HG03469 (cell line): ENCODE data around the gene SNAI3.

Experiments
- ATAC-seq: cut with Tn5 transposase; IDR thresholded peaks from one replicate; pipeline ENCODE4 v1.9.1; 2021; ENCODE audit warnings: mild to moderate bottlenecking, moderate library complexity, moderate number of reproducible peaks; ENCODE audit not compliant: unreplicated experiment

The SNAI3 gene

GRCh38 chr16:88705801-88706228, 19.5 kb upstream of the SNAI3 start:
- peak; percentile 13 for ATAC-seq

DNA sequence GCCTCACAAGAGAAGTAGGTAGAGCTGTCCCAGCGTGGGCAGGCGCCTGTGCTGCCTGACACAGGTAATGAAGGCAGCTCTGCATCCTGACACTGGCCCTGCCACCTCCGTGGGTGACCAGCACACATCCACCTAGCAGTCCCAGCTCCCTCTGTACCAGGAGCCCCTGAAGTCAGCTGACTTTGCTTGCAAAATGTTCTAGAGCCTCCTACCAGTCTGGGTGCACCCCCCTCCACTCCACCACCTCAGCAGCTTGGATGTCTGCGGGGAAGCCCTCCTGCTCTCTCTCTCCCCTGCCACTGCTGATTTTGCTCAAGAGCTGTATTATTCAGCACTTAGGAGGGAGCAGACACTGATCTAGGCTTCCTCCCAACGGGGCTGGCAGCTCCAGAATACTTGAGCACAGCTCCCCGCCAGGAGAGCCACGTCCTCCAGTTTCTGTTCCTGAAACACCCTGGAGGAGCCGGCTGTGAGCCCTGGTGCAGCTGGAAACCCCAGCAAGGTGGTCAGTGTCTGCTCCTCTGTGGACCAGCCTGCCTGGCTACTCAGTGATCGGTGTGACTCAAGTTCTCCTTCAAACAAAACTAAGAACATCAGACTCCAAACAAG, 18.9 kb upstream of the SNAI3 start:
- ATAC-seq, result no peak

- no peak for ATAC-seq
Observed at GRCh38 chr16:88703486-88704309, 17.4 kb upstream of the SNAI3 start.

DNA sequence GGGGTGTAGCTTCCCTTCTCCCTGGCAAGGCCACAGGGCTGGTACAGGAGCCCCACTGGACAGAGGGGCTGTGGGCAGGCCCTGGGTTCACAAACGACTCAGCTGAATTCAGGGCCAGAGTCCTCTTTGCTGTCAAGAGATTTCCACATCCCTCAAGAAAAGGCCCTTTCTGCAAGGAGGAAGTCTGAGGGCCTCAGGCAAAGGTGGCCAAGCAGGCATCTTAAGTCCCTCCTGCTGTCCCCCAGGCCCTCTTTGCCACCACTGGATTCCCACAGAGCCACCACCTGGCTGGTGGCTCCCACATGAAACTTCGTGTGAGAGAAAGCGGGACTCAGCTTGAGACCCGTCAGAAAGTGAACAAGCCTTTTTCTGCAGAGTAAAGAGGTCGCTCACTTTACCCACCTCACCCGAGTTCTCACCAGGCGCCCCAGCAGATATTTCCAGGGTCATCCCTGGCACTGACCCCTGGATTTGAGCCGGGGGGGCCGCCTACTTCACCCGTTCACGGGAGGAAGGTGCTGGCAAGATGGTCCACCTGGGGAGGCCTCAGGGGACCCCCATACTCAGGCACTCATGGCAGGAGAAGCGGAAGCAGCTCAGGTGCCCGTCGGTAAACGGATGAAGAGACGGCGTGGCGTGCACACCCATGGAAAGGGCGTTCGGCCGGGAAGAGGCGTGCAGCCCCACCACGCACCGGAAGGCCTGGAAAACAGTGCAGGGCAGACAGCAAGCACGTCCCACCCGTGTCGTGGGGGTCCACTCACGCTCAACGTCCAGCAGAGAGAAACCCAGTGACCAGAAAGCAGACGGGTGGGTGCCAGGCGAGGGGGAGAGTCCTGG, 16.3 kb upstream of the SNAI3 start:
- no peak for ATAC-seq

DNA sequence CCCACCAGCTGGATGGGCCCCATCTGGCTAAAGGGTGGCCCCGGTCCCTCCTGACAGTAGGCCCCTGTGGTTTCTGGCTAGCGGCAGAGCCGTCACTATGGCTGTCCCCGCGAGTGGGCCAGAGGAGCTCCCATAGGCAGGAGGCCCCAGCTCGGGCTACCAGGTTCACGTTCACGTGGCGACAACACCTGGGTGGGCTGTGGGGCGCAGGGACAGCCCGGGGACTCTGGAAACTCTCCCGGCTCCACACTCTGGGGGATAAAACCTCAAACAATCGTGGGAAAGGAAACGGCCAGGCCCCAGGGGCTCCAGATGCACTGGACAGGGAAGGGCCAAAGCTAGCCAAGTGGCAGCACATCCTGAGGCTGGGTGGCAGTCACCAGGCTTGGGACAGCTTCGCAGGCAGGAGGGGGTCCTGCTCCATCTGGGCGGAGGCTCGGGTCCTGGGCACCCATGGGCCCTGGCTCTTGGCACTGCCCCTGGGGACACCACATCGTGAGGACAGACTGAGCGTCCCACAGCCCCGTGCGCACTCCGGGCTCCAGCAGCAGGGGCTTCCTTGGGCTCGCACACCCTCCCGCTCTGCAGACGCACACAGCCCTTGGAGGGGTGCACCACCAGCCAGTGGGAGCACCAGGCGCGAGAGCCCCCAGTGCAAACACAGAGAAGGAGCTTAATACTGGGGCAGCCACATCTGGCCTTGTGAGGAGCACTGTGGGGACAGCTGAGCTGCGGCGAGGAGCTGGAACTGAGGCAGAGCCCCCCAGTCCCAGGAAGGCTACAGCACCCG, 15.5 kb upstream of the SNAI3 start:
- no peak for ATAC-seq

DNA sequence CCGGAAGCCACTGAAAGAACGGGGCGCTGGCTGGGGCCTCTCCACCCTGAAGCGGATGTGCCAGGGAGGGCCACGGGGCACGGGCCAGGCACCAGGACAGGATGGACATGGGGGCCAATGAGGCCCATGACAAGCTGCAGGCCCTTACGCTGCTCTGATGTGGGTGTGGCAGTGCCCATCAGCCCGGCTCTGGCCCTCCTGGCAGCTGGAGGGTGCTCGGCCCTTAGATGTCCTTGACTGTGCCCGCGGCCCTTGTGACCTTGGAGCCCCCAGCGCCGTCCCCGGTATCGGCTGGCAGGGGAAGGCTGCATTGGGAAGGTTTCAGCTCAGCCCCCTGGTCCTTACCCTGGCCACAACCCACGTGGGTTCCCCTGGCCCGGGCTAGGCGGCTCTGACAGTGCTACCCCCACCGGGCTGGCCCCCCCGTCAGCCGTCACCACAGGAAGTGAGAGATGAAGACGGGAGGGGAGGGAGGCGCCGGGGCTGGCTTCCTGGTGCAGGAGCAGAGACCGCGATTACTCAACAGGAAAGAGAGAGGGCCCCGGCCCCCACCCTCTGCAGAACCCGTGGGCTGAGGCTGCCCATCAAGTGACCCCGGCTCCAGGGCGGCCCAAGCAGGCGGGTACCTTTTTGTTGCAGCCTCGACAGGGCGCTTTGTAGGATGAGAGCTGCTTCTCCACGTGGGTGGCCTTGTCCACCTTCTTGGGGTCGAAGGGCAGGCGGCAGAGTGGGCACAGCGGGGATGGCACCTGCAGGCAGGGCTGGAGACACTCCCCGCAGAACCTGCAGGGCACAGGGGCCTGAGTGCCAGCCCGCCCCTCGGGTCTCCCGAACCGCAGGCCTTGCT, 14.6 kb upstream of the SNAI3 start:
- ATAC-seq, result no peak

DNA sequence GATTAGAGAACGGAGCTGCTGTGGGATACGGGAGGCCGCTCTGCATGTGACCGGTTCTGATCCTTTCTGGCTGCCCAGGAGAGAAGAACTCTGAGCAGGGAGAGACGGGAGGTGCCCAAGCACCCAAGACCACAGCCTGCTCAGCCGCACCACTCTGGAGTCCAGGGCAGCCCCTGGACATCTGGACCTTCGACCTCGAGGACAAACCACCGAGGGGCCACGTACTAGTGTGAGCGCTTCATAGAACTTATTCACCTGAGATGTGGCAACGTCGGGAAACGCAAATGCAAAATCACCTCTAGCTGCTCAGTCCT, 14.0 kb upstream of the SNAI3 start:
- no peak for ATAC-seq

GRCh38 chr16:88699180-88699579, 12.9 kb upstream of the SNAI3 start:
- no peak for ATAC-seq

- ATAC-seq, result no peak
Observed at GRCh38 chr16:88698646-88699045, 12.3 kb upstream of the SNAI3 start.

- ATAC-seq, result no peak
Observed at GRCh38 chr16:88697831-88698615, 11.7 kb upstream of the SNAI3 start.

DNA sequence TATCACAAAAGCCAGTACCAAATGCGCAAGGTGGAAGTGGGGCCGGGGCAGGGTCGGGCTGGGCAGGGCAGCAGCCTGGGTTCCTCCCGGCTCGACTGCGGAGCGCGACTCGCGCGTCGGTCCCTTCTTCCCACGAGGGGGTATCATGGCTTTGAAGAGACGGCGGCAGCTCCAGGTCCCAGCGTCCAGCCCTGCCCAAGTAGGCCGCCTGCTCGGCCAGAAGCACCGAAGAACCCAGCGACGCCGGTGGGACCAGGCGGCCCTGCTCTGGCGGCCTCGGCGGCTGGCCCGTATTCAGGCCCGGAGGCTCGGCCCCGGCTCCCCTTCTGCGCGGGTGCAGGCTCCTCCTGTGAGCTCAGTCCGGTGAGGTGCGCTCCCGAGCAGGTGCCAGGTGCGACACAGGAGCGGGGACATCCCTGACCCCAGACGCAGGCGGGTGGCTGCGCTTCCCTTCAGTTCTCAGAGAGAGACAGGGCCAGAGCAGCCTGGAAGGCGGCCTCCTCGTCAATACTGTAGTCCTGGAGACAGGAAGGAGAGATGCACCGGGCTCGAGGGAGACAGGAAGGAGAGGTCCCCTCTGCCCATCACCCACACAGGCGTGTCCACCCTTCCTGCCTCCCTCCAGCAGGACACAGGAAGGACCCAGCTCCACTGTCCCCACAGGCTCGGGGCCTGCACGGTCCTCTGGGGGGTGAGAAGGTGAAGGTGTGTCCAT, 11.0 kb upstream of the SNAI3 start:
- no peak for ATAC-seq

- ATAC-seq, result no peak
Observed at GRCh38 chr16:88696441-88696840, 10.1 kb upstream of the SNAI3 start.

- no peak for ATAC-seq
Observed at GRCh38 chr16:88695753-88696152, 9.4 kb upstream of the SNAI3 start.

GRCh38 chr16:88695218-88695617, 8.9 kb upstream of the SNAI3 start:
- ATAC-seq, result no peak

- ATAC-seq, result no peak
Observed at GRCh38 chr16:88694221-88695087, 8.1 kb upstream of the SNAI3 start.

DNA sequence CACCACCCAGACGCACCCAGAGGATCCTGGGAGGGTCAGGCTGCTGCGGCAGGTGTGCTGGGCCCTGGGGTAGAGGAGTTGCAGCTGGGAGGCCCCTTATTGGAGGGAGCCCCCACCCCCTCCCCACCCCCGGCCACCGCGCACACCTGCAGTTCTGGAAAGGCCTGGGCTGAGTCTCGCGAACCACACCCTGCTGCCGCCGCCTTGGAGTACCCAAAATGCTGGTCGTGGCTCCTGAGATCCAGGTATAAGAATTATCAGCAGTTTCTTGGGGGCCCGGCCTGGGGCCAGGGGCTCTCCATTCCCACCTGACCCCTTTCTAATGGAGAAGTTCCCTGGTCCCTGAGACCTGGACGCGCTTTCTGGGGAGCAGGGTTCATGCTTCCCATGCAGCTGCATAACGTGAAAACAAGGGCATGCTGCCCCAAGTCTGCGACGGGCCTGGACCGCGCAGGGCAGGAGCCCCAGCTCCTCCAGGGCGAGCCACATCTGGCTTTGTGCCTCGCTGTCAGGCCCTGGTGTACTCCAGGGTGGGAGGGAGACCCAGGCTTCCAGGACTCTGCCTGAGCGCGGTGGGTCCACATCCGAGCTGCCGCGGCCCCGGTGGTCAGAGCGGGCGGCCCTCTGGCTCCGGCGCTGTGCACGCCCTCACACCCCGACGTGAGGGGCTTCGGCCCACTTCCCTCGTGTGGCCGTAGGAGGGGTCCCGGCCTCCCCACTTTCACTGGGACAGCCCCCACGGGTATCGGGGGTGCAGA, 7.3 kb upstream of the SNAI3 start:
- ATAC-seq, result no peak

DNA sequence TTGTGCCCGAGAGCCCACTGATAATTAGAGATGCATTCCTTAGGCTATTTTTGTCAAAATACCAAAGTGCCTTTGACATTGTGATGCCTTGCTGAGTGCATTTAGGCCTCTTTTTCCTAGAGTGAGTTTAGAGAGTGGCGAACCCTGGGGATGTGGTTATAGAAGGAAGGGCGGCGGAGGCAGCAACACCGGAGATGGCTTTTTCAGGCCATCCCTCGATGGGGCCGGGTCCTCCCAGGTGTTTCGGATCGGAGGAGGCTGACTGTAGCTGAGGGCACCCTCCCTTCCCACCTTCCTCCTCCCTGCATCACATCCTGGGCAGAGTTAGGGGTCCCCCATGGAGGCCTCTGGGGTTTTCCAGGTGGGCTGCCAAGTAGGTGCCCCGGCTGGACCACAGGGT, 6.6 kb upstream of the SNAI3 start:
- no peak for ATAC-seq
